ENCODE measurements around the gene RNF150. TPM values are rescaled to one million over a fixed set of nuclear protein-coding genes. Genes with fewer than 3 reads are reported as not detected.

The RNF150 gene
- total and polyA plus RNA-seq, 2 of the 8 experiments (the other 6 are each of a cell fraction or from before 2014, with no cell fraction given): 3.4 to 4.8 TPM

DNA sequence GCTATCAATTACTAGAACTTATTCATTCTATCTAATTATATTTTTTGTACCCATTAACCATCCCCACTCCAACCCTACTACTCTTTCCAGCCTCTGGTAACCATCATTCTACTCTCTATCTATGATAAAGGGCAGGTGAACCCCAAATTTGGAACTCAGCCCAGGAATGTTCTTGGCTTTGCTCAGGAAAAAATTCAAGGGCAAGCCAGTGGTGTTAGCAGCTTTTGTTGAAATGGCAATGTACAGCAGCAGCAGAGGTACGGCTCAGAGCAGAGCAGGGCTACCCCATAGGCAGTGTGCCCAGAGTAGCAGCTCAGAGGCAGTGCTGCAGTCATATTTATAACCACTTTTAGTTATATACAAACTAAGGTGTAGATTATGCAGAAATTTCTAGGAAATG, 138.2 kb downstream of the RNF150 start:
- no peak overlapping the region for H2AK5ac ChIP-seq (ENCODE audit: low read depth, low read length)
- H3K9ac ChIP-seq (replicated peaks in 1 of 4; ENCODE audit: extremely low read depth in 1 of 4, low read depth in 3 of 4, low read length in 3 of 4): no peak overlapping the region
- no peaks in the 10 kb centered on the region for H3K27me3 ChIP-seq (replicated peaks in 1 of 4; ENCODE audit: control insufficient read depth in 3 of 4, extremely low read depth in 1 of 4, insufficient read depth in 3 of 4, low read length in 3 of 4)
- no peaks in the 10 kb centered on the region for H3K36me3 ChIP-seq (ENCODE audit: control insufficient read depth in 2 of 4, insufficient read depth in 4 of 4, low read length in 3 of 4)
- ChIA-PET POLR2A (ENCODE audit: partially characterized antibody) (no interaction called here), CTCF (ENCODE audit: partially characterized antibody) (interaction anchor here (2.8 kb wide), 1 partner anchor 138 kb away, joined by 14 read pairs; the partner anchor contains the start of gene RNF150)
- H3K9me3 ChIP-seq (ENCODE audit: insufficient read depth in 2 of 2, low read depth in 1 of 2, low read length in 1 of 2): no peaks in the 10 kb centered on the region
- H3K56ac ChIP-seq (replicated peaks; ENCODE audit: insufficient read length, low read depth, low read length): no peak overlapping the region
- H3K79me2 ChIP-seq (ENCODE audit: control insufficient read depth in 1 of 2, insufficient read depth in 2 of 2, low read length in 2 of 2): no peaks in the 10 kb centered on the region; a peak in 1 of 4 replicates
- DNase-seq (ENCODE audit: low read depth in 1 of 2, low spot score in 2 of 2) (no peak), FAIRE-seq (no peak)
- no peak overlapping the region for H3K27ac ChIP-seq (ENCODE audit: low read depth, low read length)
- H4K20me1 ChIP-seq (replicated peaks in 1 of 2; ENCODE audit: control insufficient read depth in 1 of 2, insufficient read depth in 2 of 2, low read length in 2 of 2): no peaks in the 10 kb centered on the region
- no peak overlapping the region for H4K8ac ChIP-seq (ENCODE audit: extremely low read depth, insufficient read depth, low read length)
- no peak overlapping the region for H4K5ac ChIP-seq (ENCODE audit: insufficient read length, low read depth, low read length)
- no peak overlapping the region for H2BK20ac ChIP-seq (ENCODE audit: low read length)
- H2AFZ ChIP-seq (ENCODE audit: low read length): no peak overlapping the region
- no peak overlapping the region for H3K4ac ChIP-seq (replicated peaks; ENCODE audit: insufficient read length, low read depth, low read length)
- H3K18ac ChIP-seq (ENCODE audit: extremely low read depth, low read length): no peak overlapping the region
- H3K4me1 ChIP-seq (replicated peaks in 1 of 4; ENCODE audit: control insufficient read depth in 3 of 4, insufficient read depth in 4 of 4, low read length in 3 of 4): no peaks in the 10 kb centered on the region
- no peak overlapping the region for H3K14ac ChIP-seq (ENCODE audit: insufficient read length)
- no peak overlapping the region for H3K23ac ChIP-seq (ENCODE audit: insufficient read length)
- H2BK5ac ChIP-seq (ENCODE audit: low read depth, low read length): no peak overlapping the region
- no peak overlapping the region for H2BK12ac ChIP-seq (ENCODE audit: low read depth, low read length)
- H3K23me2 ChIP-seq (ENCODE audit: low read depth, low read length): no peaks in the 10 kb centered on the region
- TF ChIP-seq BCL11A (IDR thresholded peaks at IDR 0.05; ENCODE audit: low read depth in 2 of 2, low read length in 2 of 2) (no peak), CEBPB (IDR thresholded peaks at IDR 0.05; ENCODE audit: low read depth, low read length) (no peak), KDM4A (IDR thresholded peaks at IDR 0.05; ENCODE audit: low read depth, low read length, severe bottlenecking) (no peak), SUZ12 (IDR thresholded peaks at IDR 0.05; ENCODE audit: low read length) (no peak), GABPA (IDR thresholded peaks at IDR 0.05; ENCODE audit: borderline replicate concordance, insufficient read depth, low read length) (no peak), NANOG (IDR thresholded peaks at IDR 0.05; ENCODE audit: insufficient read depth, low read depth, low read length, poor library complexity, severe bottlenecking) (no peak), SIN3A (conservative IDR thresholded peaks at IDR 0.05 in 1 of 2, IDR thresholded peaks at IDR 0.05 in 1 of 2; ENCODE audit: low read depth in 1 of 2, low read length in 2 of 2) (no peak), NRF1 (IDR thresholded peaks at IDR 0.05; ENCODE audit: low read depth, low read length) (no peak), HDAC6 (IDR thresholded peaks at IDR 0.05; ENCODE audit: low read depth, low read length) (no peak), GTF2F1 (IDR thresholded peaks at IDR 0.05; ENCODE audit: borderline replicate concordance, low read depth, low read length) (no peak)
- TF ChIP-seq, protein P1, sequence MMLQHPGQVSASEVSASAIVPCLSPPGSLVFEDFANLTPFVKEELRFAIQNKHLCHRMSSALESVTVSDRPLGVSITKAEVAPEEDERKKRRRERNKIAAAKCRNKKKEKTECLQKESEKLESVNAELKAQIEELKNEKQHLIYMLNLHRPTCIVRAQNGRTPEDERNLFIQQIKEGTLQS (IDR thresholded peaks at IDR 0.05; ENCODE audit: insufficient read depth, low read depth, low read length): no peak
- H3K79me1 ChIP-seq (ENCODE audit: low read depth, low read length): no peaks in the 10 kb centered on the region
- 95% methylated on average over 1 of the region's 1 CpG; no CpG with 5 or more reads in 1 of the 2 experiments for WGBS, 2 experiments (ENCODE audit: extremely low coverage in 1 of 2, insufficient coverage in 1 of 2, insufficient read length in 1 of 2, insufficient replicate concordance in 2 of 2, low coverage in 1 of 2, low lambda C conversion rate in 2 of 2, missing lambda C conversion rate in 1 of 2)
- H3K4me3 ChIP-seq (ENCODE audit: extremely low read depth in 1 of 4, insufficient read depth in 2 of 4, low read depth in 3 of 4, low read length in 4 of 4): no peak overlapping the region
- no peak overlapping the region for H4K91ac ChIP-seq (replicated peaks; ENCODE audit: insufficient read length, low read length)
- no peak overlapping the region for H2BK120ac ChIP-seq (replicated peaks; ENCODE audit: low read depth, low read length)
- H2BK15ac ChIP-seq (ENCODE audit: low read length): no peak overlapping the region
- H3K4me2 ChIP-seq (ENCODE audit: insufficient read depth in 1 of 2, low read depth in 2 of 2, low read length in 2 of 2): no peak overlapping the region

All from H1 (cell line).